GM23338 (cell line): ENCODE data around the gene CABLES1. TPM values are rescaled to one million over a fixed set of nuclear protein-coding genes. Genes with fewer than 3 reads are reported as not detected.

Source experiments
- ATAC-seq: fragments of 200-7000 bp; cut with Tn5 transposase; 3 replicates; pipeline ENCODE4 v1.9.1; 2020
- DNase-seq: peaks from one replicate; pipeline ENCODE4 v3.0.0-alpha.2; 2015; ENCODE audit warnings: low spot score
- H2AFZ ChIP-seq: fragments of 200-600 bp; sonication (generic); 2 replicates; pipeline ENCODE4 v1.8.0; 2016; ENCODE audit warnings: antibody characterized with exemption, mild to moderate bottlenecking, moderate library complexity
- H3F3A ChIP-seq: fragments of 200-600 bp; sonication (generic); replicated peaks from 2 replicates; pipeline ENCODE4 v1.8.0; 2017; ENCODE audit warnings: antibody characterized with exemption, mixed run types, low read depth
- H3K27ac ChIP-seq: fragments of 200-600 bp; sonication (generic); 2 replicates; pipeline ENCODE4 v1.6.1; 2016; ENCODE audit warnings: low read depth
- H3K27me3 ChIP-seq: fragments of 200-600 bp; sonication (generic); 2 replicates; pipeline ENCODE4 v1.8.0; 2016; ENCODE audit warnings: mild to moderate bottlenecking, mixed run types, moderate library complexity; ENCODE audit not compliant: insufficient read depth
- H3K36me3 ChIP-seq: fragments of 200-600 bp; sonication (generic); 2 replicates; pipeline ENCODE4 v1.8.0; 2016; ENCODE audit warnings: mild to moderate bottlenecking; ENCODE audit not compliant: insufficient read depth
- H3K4me1 ChIP-seq: fragments of 200-600 bp; sonication (generic); 2 replicates; pipeline ENCODE4 v1.8.0; 2016; ENCODE audit warnings: mild to moderate bottlenecking, moderate library complexity; ENCODE audit not compliant: insufficient read depth
- H3K4me2 ChIP-seq: fragments of 200-600 bp; sonication (generic); 2 replicates; pipeline ENCODE4 v1.7.1; 2017; ENCODE audit warnings: mixed run types
- H3K4me3 ChIP-seq: fragments of 200-600 bp; sonication (generic); 2 replicates; pipeline ENCODE4 v1.6.1; 2016; ENCODE audit warnings: mixed run types
- H3K79me2 ChIP-seq: fragments of 200-600 bp; sonication (generic); replicated peaks from 2 replicates; pipeline ENCODE4 v1.8.0; 2017; ENCODE audit warnings: mild to moderate bottlenecking; ENCODE audit not compliant: insufficient read depth
- H3K9me2 ChIP-seq: fragments of 200-600 bp; sonication (generic); 2 replicates; pipeline ENCODE4 v1.8.0; 2017; ENCODE audit not compliant: insufficient read depth
- H4K20me1 ChIP-seq: fragments of 200-600 bp; sonication (generic); replicated peaks from 2 replicates; pipeline ENCODE4 v1.8.0; 2017; ENCODE audit warnings: mild to moderate bottlenecking; ENCODE audit not compliant: insufficient read depth
- H3K27ac Mint-ChIP-seq: 2 replicates; pipeline ENCODE4 v1.8.0; 2020; ENCODE audit warnings: inconsistent platforms, mild to moderate bottlenecking, moderate library complexity, mixed read lengths
- H3K27me3 Mint-ChIP-seq: 3 replicates; pipeline ENCODE4 v1.8.0; 2022; ENCODE audit warnings: low read depth, mild to moderate bottlenecking, moderate library complexity, mixed read lengths, inconsistent platforms; ENCODE audit not compliant: insufficient read depth, poor library complexity
- H3K36me3 Mint-ChIP-seq: 3 replicates; pipeline ENCODE4 v1.8.0; 2021; ENCODE audit warnings: low read depth, mild to moderate bottlenecking, inconsistent platforms, moderate library complexity, mixed read lengths
- H3K4me1 Mint-ChIP-seq: 3 replicates; pipeline ENCODE4 v1.8.0; 2020; ENCODE audit warnings: mild to moderate bottlenecking, inconsistent platforms, mixed read lengths
- H3K4me3 Mint-ChIP-seq: 3 replicates; pipeline ENCODE4 v1.8.0; 2021; ENCODE audit warnings: moderate library complexity, mild to moderate bottlenecking, inconsistent platforms, mixed read lengths
- H3K9me3 Mint-ChIP-seq: 3 replicates; pipeline ENCODE4 v1.8.0; 2020; ENCODE audit warnings: moderate library complexity, mild to moderate bottlenecking, inconsistent platforms, mixed read lengths
- CREB1 ChIP-seq: fragments of 250-450 bp; sonication (Bioruptor Pico); IDR thresholded peaks from 2 replicates; pipeline ENCODE4 v1.5.0; 2020; ENCODE audit warnings: low read depth, mild to moderate bottlenecking, moderate library complexity
- EZH2 ChIP-seq: fragments of 200-600 bp; sonication (generic); IDR thresholded peaks from one replicate; pipeline ENCODE4 v1.8.0; 2017; ENCODE audit warnings: antibody characterized with exemption, mild to moderate bottlenecking, low read depth; ENCODE audit not compliant: unreplicated experiment
- EZH2phosphoT487 ChIP-seq: fragments of 200-600 bp; sonication (generic); IDR thresholded peaks from one replicate; pipeline ENCODE4 v1.8.1; 2018; ENCODE audit warnings: antibody characterized with exemption; ENCODE audit not compliant: unreplicated experiment
- JUNB ChIP-seq: IDR thresholded peaks from one replicate; pipeline ENCODE4 v1.6.1; 2016; ENCODE audit warnings: antibody characterized with exemption; ENCODE audit not compliant: unreplicated experiment
- NANOG ChIP-seq: IDR thresholded peaks from 2 replicates; pipeline ENCODE4 v1.6.1; 2016; ENCODE audit warnings: antibody characterized with exemption, borderline replicate concordance
- POLR2AphosphoS5 ChIP-seq: IDR thresholded peaks from 2 replicates; pipeline ENCODE4 v1.6.1; 2016; ENCODE audit warnings: antibody characterized with exemption, low read depth
- STAT1 ChIP-seq: IDR thresholded peaks from one replicate; pipeline ENCODE4 v1.6.1; 2016; ENCODE audit warnings: antibody characterized with exemption; ENCODE audit not compliant: unreplicated experiment
- ZNF114 ChIP-seq: fragments of 250-450 bp; sonication (Bioruptor Pico); IDR thresholded peaks from 2 replicates; pipeline ENCODE4 v1.5.0; 2020; ENCODE audit warnings: mild to moderate bottlenecking, moderate library complexity
- ZNF331 ChIP-seq: fragments of 250-450 bp; sonication (Bioruptor Pico); IDR thresholded peaks from 2 replicates; pipeline ENCODE4 v1.5.0; 2020; ENCODE audit warnings: low read depth, mild to moderate bottlenecking, moderate library complexity
- polyA plus RNA-seq: library from polyadenylated mRNA; unstranded; fragments of >200 nt; fragmentation: Nextera tagmentation; extraction: Ambion mirVana; gene quantifications from 2 replicates; pipeline ENCODE4 v1.2.1, GENCODE V29; 2016
- total RNA-seq: library from RNA; depleted of rRNA; stranded (reverse); fragments of >200 nt; shearing (Covaris generic); gene quantifications from 2 replicates; pipeline ENCODE4 v1.2.3, GENCODE V29; 2014
- TF ChIP-seq, protein P1 (sequence below): IDR thresholded peaks from one replicate; pipeline ENCODE4 v1.6.1; 2018; ENCODE audit warnings: antibody characterized with exemption; ENCODE audit not compliant: unreplicated experiment
- TF ChIP-seq, protein P2 (sequence below): IDR thresholded peaks from 2 replicates; pipeline ENCODE4 v1.6.1; 2016; ENCODE audit warnings: antibody characterized with exemption
- TF ChIP-seq, protein P3 (sequence below), 2 experiments: fragments of 200-600 bp in 1 of 2; sonication (generic) in 1 of 2; conservative IDR thresholded peaks; 2 replicates each; pipeline versions ENCODE4 v1.5.1 to v1.6.1; 2016 to 2017; ENCODE audit warnings: antibody characterized with exemption in 2 of 2, low read depth in 2 of 2, mild to moderate bottlenecking in 2 of 2, moderate library complexity in 1 of 2
- TF ChIP-seq, protein P4 (sequence below): fragments of 250-450 bp; sonication (Bioruptor Pico); IDR thresholded peaks from 2 replicates; pipeline ENCODE4 v1.5.0; 2020; ENCODE audit warnings: mild to moderate bottlenecking, moderate library complexity

CABLES1 gene
- total and polyA plus RNA-seq, 2 experiments from 2014 or later, result 2.6 to 12.4 TPM

DNA sequence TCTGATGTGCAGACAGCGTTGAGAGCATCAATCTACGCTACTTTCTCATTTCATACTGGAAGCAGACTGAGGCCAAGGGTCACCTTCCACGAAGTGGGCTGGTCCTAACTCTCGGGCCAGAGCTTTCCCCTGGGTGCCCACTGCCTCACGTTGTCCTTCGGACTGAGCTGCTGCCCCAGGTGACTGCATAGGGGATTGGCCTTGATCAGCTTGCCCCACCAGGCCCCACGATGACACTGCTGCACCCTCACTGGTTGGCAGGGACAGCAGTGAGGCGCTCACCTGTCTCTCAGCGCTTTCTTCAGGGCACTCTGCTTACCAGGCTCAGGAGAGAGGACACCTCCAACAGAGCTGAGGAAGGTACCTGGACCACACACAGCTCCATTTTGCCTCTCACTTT lies 47.3 kb downstream of the CABLES1 start:
- Histone ChIP-seq H3K4me3 (no peak overlapping the region), H3F3A (no peaks in the 10 kb centered on the region), H3K27ac (no peak overlapping the region), H3K9me2 (no peaks in the 10 kb centered on the region), H3K79me2 (peaks cover 50% of the 10 kb centered on the region), H3K4me1 (peaks cover 15% of the 10 kb centered on the region), H3K27me3 (no peaks in the 10 kb centered on the region), H3K36me3 (no peaks in the 10 kb centered on the region), H3K4me2 (no peak overlapping the region), H4K20me1 (no peaks in the 10 kb centered on the region; the same call in 1 of the 2 replicates), H2AFZ (no peak overlapping the region)
- no peak overlapping the region for H3K27ac Mint-ChIP-seq
- no peak overlapping the region for H3K4me3 Mint-ChIP-seq
- no peaks in the 10 kb centered on the region for H3K9me3 Mint-ChIP-seq
- ATAC-seq (no peak), DNase-seq (no peak)
- H3K36me3 Mint-ChIP-seq, result no peaks in the 10 kb centered on the region
- H3K4me1 Mint-ChIP-seq, result peaks cover 33% of the 10 kb centered on the region
- peaks cover 9% of the 10 kb centered on the region for H3K27me3 Mint-ChIP-seq
- no peak for TF ChIP-seq ZNF114 (CRISPR knock-in tag)
- TF ChIP-seq, protein P1, sequence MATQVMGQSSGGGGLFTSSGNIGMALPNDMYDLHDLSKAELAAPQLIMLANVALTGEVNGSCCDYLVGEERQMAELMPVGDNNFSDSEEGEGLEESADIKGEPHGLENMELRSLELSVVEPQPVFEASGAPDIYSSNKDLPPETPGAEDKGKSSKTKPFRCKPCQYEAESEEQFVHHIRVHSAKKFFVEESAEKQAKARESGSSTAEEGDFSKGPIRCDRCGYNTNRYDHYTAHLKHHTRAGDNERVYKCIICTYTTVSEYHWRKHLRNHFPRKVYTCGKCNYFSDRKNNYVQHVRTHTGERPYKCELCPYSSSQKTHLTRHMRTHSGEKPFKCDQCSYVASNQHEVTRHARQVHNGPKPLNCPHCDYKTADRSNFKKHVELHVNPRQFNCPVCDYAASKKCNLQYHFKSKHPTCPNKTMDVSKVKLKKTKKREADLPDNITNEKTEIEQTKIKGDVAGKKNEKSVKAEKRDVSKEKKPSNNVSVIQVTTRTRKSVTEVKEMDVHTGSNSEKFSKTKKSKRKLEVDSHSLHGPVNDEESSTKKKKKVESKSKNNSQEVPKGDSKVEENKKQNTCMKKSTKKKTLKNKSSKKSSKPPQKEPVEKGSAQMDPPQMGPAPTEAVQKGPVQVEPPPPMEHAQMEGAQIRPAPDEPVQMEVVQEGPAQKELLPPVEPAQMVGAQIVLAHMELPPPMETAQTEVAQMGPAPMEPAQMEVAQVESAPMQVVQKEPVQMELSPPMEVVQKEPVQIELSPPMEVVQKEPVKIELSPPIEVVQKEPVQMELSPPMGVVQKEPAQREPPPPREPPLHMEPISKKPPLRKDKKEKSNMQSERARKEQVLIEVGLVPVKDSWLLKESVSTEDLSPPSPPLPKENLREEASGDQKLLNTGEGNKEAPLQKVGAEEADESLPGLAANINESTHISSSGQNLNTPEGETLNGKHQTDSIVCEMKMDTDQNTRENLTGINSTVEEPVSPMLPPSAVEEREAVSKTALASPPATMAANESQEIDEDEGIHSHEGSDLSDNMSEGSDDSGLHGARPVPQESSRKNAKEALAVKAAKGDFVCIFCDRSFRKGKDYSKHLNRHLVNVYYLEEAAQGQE, result no peak
- TF ChIP-seq ZNF331, result no peak
- no peak for TF ChIP-seq STAT1
- no peak for TF ChIP-seq CREB1 (CRISPR knock-in tag)
- TF ChIP-seq, protein P2, sequence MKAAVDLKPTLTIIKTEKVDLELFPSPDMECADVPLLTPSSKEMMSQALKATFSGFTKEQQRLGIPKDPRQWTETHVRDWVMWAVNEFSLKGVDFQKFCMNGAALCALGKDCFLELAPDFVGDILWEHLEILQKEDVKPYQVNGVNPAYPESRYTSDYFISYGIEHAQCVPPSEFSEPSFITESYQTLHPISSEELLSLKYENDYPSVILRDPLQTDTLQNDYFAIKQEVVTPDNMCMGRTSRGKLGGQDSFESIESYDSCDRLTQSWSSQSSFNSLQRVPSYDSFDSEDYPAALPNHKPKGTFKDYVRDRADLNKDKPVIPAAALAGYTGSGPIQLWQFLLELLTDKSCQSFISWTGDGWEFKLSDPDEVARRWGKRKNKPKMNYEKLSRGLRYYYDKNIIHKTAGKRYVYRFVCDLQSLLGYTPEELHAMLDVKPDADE, result no peak
- TF ChIP-seq, protein P3, sequence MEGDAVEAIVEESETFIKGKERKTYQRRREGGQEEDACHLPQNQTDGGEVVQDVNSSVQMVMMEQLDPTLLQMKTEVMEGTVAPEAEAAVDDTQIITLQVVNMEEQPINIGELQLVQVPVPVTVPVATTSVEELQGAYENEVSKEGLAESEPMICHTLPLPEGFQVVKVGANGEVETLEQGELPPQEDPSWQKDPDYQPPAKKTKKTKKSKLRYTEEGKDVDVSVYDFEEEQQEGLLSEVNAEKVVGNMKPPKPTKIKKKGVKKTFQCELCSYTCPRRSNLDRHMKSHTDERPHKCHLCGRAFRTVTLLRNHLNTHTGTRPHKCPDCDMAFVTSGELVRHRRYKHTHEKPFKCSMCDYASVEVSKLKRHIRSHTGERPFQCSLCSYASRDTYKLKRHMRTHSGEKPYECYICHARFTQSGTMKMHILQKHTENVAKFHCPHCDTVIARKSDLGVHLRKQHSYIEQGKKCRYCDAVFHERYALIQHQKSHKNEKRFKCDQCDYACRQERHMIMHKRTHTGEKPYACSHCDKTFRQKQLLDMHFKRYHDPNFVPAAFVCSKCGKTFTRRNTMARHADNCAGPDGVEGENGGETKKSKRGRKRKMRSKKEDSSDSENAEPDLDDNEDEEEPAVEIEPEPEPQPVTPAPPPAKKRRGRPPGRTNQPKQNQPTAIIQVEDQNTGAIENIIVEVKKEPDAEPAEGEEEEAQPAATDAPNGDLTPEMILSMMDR (conservative IDR thresholded peaks at IDR 0.05; ENCODE audit: low read depth in 2 of 2), result no peak
- no peak for TF ChIP-seq EZH2phosphoT487
- TF ChIP-seq, protein P4, sequence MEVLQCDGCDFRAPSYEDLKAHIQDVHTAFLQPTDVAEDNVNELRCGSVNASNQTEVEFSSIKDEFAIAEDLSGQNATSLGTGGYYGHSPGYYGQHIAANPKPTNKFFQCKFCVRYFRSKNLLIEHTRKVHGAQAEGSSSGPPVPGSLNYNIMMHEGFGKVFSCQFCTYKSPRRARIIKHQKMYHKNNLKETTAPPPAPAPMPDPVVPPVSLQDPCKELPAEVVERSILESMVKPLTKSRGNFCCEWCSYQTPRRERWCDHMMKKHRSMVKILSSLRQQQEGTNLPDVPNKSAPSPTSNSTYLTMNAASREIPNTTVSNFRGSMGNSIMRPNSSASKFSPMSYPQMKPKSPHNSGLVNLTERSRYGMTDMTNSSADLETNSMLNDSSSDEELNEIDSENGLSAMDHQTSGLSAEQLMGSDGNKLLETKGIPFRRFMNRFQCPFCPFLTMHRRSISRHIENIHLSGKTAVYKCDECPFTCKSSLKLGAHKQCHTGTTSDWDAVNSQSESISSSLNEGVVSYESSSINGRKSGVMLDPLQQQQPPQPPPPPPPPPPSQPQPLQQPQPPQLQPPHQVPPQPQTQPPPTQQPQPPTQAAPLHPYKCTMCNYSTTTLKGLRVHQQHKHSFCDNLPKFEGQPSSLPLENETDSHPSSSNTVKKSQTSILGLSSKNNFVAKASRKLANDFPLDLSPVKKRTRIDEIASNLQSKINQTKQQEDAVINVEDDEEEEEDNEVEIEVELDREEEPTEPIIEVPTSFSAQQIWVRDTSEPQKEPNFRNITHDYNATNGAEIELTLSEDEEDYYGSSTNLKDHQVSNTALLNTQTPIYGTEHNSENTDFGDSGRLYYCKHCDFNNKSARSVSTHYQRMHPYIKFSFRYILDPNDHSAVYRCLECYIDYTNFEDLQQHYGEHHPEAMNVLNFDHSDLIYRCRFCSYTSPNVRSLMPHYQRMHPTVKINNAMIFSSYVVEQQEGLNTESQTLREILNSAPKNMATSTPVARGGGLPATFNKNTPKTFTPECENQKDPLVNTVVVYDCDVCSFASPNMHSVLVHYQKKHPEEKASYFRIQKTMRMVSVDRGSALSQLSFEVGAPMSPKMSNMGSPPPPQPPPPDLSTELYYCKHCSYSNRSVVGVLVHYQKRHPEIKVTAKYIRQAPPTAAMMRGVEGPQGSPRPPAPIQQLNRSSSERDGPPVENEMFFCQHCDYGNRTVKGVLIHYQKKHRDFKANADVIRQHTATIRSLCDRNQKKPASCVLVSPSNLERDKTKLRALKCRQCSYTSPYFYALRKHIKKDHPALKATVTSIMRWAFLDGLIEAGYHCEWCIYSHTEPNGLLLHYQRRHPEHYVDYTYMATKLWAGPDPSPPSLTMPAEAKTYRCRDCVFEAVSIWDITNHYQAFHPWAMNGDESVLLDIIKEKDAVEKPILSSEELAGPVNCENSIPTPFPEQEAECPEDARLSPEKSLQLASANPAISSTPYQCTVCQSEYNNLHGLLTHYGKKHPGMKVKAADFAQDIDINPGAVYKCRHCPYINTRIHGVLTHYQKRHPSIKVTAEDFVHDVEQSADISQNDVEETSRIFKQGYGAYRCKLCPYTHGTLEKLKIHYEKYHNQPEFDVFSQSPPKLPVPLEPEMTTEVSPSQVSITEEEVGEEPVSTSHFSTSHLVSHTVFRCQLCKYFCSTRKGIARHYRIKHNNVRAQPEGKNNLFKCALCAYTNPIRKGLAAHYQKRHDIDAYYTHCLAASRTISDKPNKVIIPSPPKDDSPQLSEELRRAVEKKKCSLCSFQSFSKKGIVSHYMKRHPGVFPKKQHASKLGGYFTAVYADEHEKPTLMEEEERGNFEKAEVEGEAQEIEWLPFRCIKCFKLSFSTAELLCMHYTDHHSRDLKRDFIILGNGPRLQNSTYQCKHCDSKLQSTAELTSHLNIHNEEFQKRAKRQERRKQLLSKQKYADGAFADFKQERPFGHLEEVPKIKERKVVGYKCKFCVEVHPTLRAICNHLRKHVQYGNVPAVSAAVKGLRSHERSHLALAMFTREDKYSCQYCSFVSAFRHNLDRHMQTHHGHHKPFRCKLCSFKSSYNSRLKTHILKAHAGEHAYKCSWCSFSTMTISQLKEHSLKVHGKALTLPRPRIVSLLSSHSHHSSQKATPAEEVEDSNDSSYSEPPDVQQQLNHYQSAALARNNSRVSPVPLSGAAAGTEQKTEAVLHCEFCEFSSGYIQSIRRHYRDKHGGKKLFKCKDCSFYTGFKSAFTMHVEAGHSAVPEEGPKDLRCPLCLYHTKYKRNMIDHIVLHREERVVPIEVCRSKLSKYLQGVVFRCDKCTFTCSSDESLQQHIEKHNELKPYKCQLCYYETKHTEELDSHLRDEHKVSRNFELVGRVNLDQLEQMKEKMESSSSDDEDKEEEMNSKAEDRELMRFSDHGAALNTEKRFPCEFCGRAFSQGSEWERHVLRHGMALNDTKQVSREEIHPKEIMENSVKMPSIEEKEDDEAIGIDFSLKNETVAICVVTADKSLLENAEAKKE (CRISPR knock-in tag), result no peak
- TF ChIP-seq JUNB, result no peak
- no peak for TF ChIP-seq EZH2
- no peak for TF ChIP-seq NANOG
- TF ChIP-seq POLR2AphosphoS5, result no peak
